Mesendoderm (in vitro differentiated cells): ENCODE results near the gene ACAN.
A peak's percentile ranks its signal among the peaks of the same experiment; 100 is the strongest.

Source experiments
- DNase-seq: peaks from one replicate; pipeline ENCODE4 v3.0.0; 2013
- H2AK5ac ChIP-seq: 2 replicates; pipeline ENCODE4 v1.6.1; 2013; ENCODE audit warnings: low read length, inconsistent platforms
- H2BK120ac ChIP-seq: 2 replicates; pipeline ENCODE4 v1.6.1; 2013; ENCODE audit warnings: low read depth, mild to moderate bottlenecking, low read length, moderate library complexity, mixed read lengths
- H2BK15ac ChIP-seq: replicated peaks from 2 replicates; pipeline ENCODE4 v1.6.1; 2013; ENCODE audit warnings: low read depth, mild to moderate bottlenecking, moderate library complexity
- H2BK5ac ChIP-seq: 2 replicates; pipeline ENCODE4 v1.6.1; 2013; ENCODE audit warnings: low read length, inconsistent platforms
- H3K18ac ChIP-seq: 2 replicates; pipeline ENCODE4 v1.6.1; 2013; ENCODE audit warnings: mild to moderate bottlenecking, low read length, mixed read lengths
- H3K23ac ChIP-seq: one replicate; pipeline ENCODE4 v1.6.1; 2013; ENCODE audit warnings: low read length
- H3K27ac ChIP-seq: 2 replicates; pipeline ENCODE4 v1.5.1; 2013; ENCODE audit warnings: low read depth, mild to moderate bottlenecking, inconsistent platforms, low read length, moderate library complexity
- H3K27me3 ChIP-seq: 2 replicates; pipeline ENCODE4 v1.6.1; 2013; ENCODE audit warnings: low read length, control low read depth, mild to moderate bottlenecking, inconsistent platforms; ENCODE audit not compliant: insufficient read depth, poor library complexity
- H3K36me3 ChIP-seq: 2 replicates; pipeline ENCODE4 v1.6.1; 2013; ENCODE audit warnings: low read length, inconsistent platforms; ENCODE audit not compliant: control insufficient read depth, insufficient read depth
- H3K4ac ChIP-seq: one replicate; pipeline ENCODE4 v1.6.1; 2013; ENCODE audit warnings: low read depth, mild to moderate bottlenecking, low read length, moderate library complexity
- H3K4me1 ChIP-seq: 2 replicates; pipeline ENCODE4 v1.6.1; 2013; ENCODE audit warnings: low read depth, low read length, inconsistent platforms; ENCODE audit not compliant: control insufficient read depth
- H3K4me2 ChIP-seq: 2 replicates; pipeline ENCODE4 v1.6.1; 2013; ENCODE audit warnings: low read length
- H3K4me3 ChIP-seq: 2 replicates; pipeline ENCODE4 v1.5.1; 2013; ENCODE audit warnings: mild to moderate bottlenecking, low read length
- H3K56ac ChIP-seq: one replicate; pipeline ENCODE4 v1.6.1; 2013; ENCODE audit warnings: low read length
- H3K79me1 ChIP-seq: 2 replicates; pipeline ENCODE4 v1.6.1; 2013; ENCODE audit warnings: low read length, inconsistent platforms
- H3K79me2 ChIP-seq: 2 replicates; pipeline ENCODE4 v1.6.1; 2013; ENCODE audit warnings: mild to moderate bottlenecking, low read length; ENCODE audit not compliant: control insufficient read depth, insufficient read depth
- H3K9ac ChIP-seq: 2 replicates; pipeline ENCODE4 v1.6.1; 2013; ENCODE audit warnings: low read length, inconsistent platforms
- H4K5ac ChIP-seq: one replicate; pipeline ENCODE4 v1.6.1; 2013; ENCODE audit warnings: low read length
- H4K8ac ChIP-seq: one replicate; pipeline ENCODE4 v1.6.1; 2013; ENCODE audit warnings: low read depth, mild to moderate bottlenecking, control low read depth, low read length, moderate library complexity
- WGBS: extraction: QIAGEN DNeasy Blood & Tissue Kit; methylation state at CpG from one replicate; pipeline ENCODE4 v1.1.7; 2013; ENCODE audit warnings: low lambda C conversion rate, missing lambda C conversion rate; ENCODE audit not compliant: insufficient coverage; ENCODE audit errors: extremely low coverage; 5-methylcytosine and 5-hydroxymethylcytosine counted together

ACAN gene

GRCh38 chr15:88832820-88833730, 29.8 kb downstream of the ACAN start:
- H3K27ac ChIP-seq: no peak overlapping the region
- H3K23ac ChIP-seq: no peak overlapping the region
- WGBS: no CpG with 5 or more reads among the region's 12 CpGs
- H3K4ac ChIP-seq: no peak overlapping the region
- H2BK5ac ChIP-seq: no peak overlapping the region
- no peak overlapping the region for H3K4me2 ChIP-seq
- DNase-seq: no peak
- no peak overlapping the region for H3K56ac ChIP-seq
- H3K4me1 ChIP-seq: no peaks in the 10 kb centered on the region
- no peaks in the 10 kb centered on the region for H3K79me2 ChIP-seq
- no peaks in the 10 kb centered on the region for H3K27me3 ChIP-seq
- H2AK5ac ChIP-seq: no peak overlapping the region
- H3K18ac ChIP-seq: no peak overlapping the region
- no peaks in the 10 kb centered on the region for H3K79me1 ChIP-seq
- H4K8ac ChIP-seq: no peak overlapping the region
- no peak overlapping the region for H3K9ac ChIP-seq
- no peak overlapping the region for H4K5ac ChIP-seq
- no peak overlapping the region for H3K4me3 ChIP-seq
- H3K36me3 ChIP-seq: no peaks in the 10 kb centered on the region
- no peak overlapping the region for H2BK15ac ChIP-seq
- no peak overlapping the region for H2BK120ac ChIP-seq

GRCh38 chr15:88833731-88834100, 30.5 kb downstream of the ACAN start:
- WGBS: no CpG with 5 or more reads among the region's 8 CpGs
- Histone ChIP-seq H2BK15ac (no peak overlapping the region), H3K4me1 (no peaks in the 10 kb centered on the region)

GRCh38 chr15:88834211-88834812, 31.1 kb downstream of the ACAN start:
- Histone ChIP-seq H4K8ac (no peak overlapping the region), H3K18ac (no peak overlapping the region), H3K36me3 (no peaks in the 10 kb centered on the region), H2BK120ac (no peak overlapping the region), H2BK15ac (no peak overlapping the region), H3K27me3 (no peaks in the 10 kb centered on the region), H3K4me3 (no peak overlapping the region), H3K9ac (no peak overlapping the region), H3K4me1 (no peaks in the 10 kb centered on the region), H3K79me1 (no peaks in the 10 kb centered on the region), H3K4ac (no peak overlapping the region), H3K23ac (no peak overlapping the region), H3K79me2 (no peaks in the 10 kb centered on the region), H3K4me2 (no peak overlapping the region), H3K56ac (no peak overlapping the region), H2AK5ac (no peak overlapping the region), H3K27ac (no peak overlapping the region), H2BK5ac (no peak overlapping the region), H4K5ac (no peak overlapping the region)
- no CpG with 5 or more reads among the region's 14 CpGs for WGBS
- DNase-seq: peak; percentile 68

More at GRCh38 chr15:88833731-88834100, 30.5 kb downstream of the ACAN start:
- Histone ChIP-seq H3K79me1 (no peaks in the 10 kb centered on the region), H3K56ac (no peak overlapping the region), H3K4me2 (no peak overlapping the region), H3K9ac (no peak overlapping the region), H2AK5ac (no peak overlapping the region), H2BK120ac (no peak overlapping the region), H3K27ac (no peak overlapping the region), H3K4ac (no peak overlapping the region), H3K27me3 (no peaks in the 10 kb centered on the region), H3K23ac (no peak overlapping the region), H4K8ac (no peak overlapping the region), H4K5ac (no peak overlapping the region), H3K36me3 (no peaks in the 10 kb centered on the region), H3K4me3 (no peak overlapping the region), H2BK5ac (no peak overlapping the region), H3K18ac (no peak overlapping the region), H3K79me2 (no peaks in the 10 kb centered on the region)
- no peak for DNase-seq

GRCh38 chr15:88835119-88835518, 31.9 kb downstream of the ACAN start:
- Histone ChIP-seq H3K23ac (no peak overlapping the region), H3K27me3 (no peaks in the 10 kb centered on the region), H3K9ac (no peak overlapping the region), H3K18ac (no peak overlapping the region), H3K4me3 (no peak overlapping the region), H2BK15ac (no peak overlapping the region), H3K4ac (no peak overlapping the region), H3K36me3 (no peaks in the 10 kb centered on the region), H3K27ac (no peak overlapping the region), H2BK120ac (no peak overlapping the region), H4K8ac (no peak overlapping the region), H3K56ac (no peak overlapping the region), H3K4me2 (no peak overlapping the region), H3K79me1 (no peaks in the 10 kb centered on the region), H4K5ac (no peak overlapping the region), H2AK5ac (no peak overlapping the region), H3K79me2 (no peaks in the 10 kb centered on the region), H2BK5ac (no peak overlapping the region), H3K4me1 (no peaks in the 10 kb centered on the region)
- no CpG with 5 or more reads among the region's 4 CpGs for WGBS
- no peak for DNase-seq

GRCh38 chr15:88835646-88836045, 32.4 kb downstream of the ACAN start:
- no peak overlapping the region for H3K23ac ChIP-seq
- no peaks in the 10 kb centered on the region for H3K36me3 ChIP-seq
- no peak overlapping the region for H3K9ac ChIP-seq
- no peak overlapping the region for H3K18ac ChIP-seq
- no peaks in the 10 kb centered on the region for H3K4me1 ChIP-seq
- no peak for DNase-seq
- H3K27me3 ChIP-seq: no peaks in the 10 kb centered on the region
- H2BK15ac ChIP-seq: no peak overlapping the region
- no CpG with 5 or more reads among the region's 2 CpGs for WGBS
- no peak overlapping the region for H4K5ac ChIP-seq
- H2BK120ac ChIP-seq: no peak overlapping the region
- no peak overlapping the region for H3K4me3 ChIP-seq
- no peak overlapping the region for H3K27ac ChIP-seq
- no peak overlapping the region for H3K4me2 ChIP-seq
- no peaks in the 10 kb centered on the region for H3K79me1 ChIP-seq
- H2BK5ac ChIP-seq: no peak overlapping the region
- no peak overlapping the region for H2AK5ac ChIP-seq
- H3K56ac ChIP-seq: no peak overlapping the region
- no peak overlapping the region for H4K8ac ChIP-seq
- no peak overlapping the region for H3K4ac ChIP-seq
- H3K79me2 ChIP-seq: no peaks in the 10 kb centered on the region
